Right lobe of liver (tissue), 6 donors: ENCODE results near the gene EGR1. TPM values are rescaled to one million over a fixed set of nuclear protein-coding genes. Genes with fewer than 3 reads are reported as not detected.
"Not testable (repeated sequence)": the region's sequence is repeated elsewhere in the genome, so short reads cannot be mapped to it uniquely, and the experiment has no call there.

Experiments
- ATAC-seq, 4 donors: fragments of 200-7000 bp; cut with Tn5 transposase; one replicate each; pipeline ENCODE4 v1.9.1; 2020; ENCODE audit warnings: mild to moderate bottlenecking in 4 of 4, moderate library complexity in 4 of 4
- DNase-seq, 3 donors: peaks; one replicate each; pipeline ENCODE4 v3.0.0-alpha.2; 2020
- H3K27ac ChIP-seq, 3 donors: fragments of 200-600 bp; one replicate each; pipeline ENCODE4 v1.8.0; 2022
- H3K27me3 ChIP-seq, 2 donors: fragments of 200-600 bp; one replicate each; pipeline ENCODE4 v1.8.0; 2022
- H3K36me3 ChIP-seq, 4 donors: fragments of 200-600 bp; sonication (generic) in 1 of 4; one replicate each; pipeline versions ENCODE4 v1.5.1 to v1.8.0; 2017 to 2022; ENCODE audit warnings: control low read depth in 1 of 4
- H3K4me1 ChIP-seq, 4 donors: fragments of 200-600 bp; sonication (generic) in 1 of 4; one replicate each; pipeline versions ENCODE4 v1.5.1 to v1.8.0; 2017 to 2022; ENCODE audit warnings: control low read depth in 1 of 4
- H3K4me3 ChIP-seq, 3 donors: fragments of 200-600 bp; one replicate each; pipeline ENCODE4 v1.8.0; 2022
- H3K9me3 ChIP-seq, 4 donors: fragments of 200-600 bp; sonication (generic) in 1 of 4; one replicate each; pipeline versions ENCODE4 v1.5.1 to v1.8.0; 2017 to 2022; ENCODE audit warnings: control low read depth in 1 of 4
- POLR2A ChIP-seq: fragments of 450-650 bp; IDR thresholded peaks from one replicate; pipeline ENCODE4 v1.6.1; 2017; ENCODE audit warnings: antibody characterized with exemption, mild to moderate bottlenecking
- WGBS: methylation state at CpG from one replicate; pipeline ENCODE4 v1.1.6; 2018; ENCODE audit warnings: low coverage, low lambda C conversion rate; ENCODE audit not compliant: insufficient coverage; ENCODE audit errors: missing lambda C conversion rate; 5-methylcytosine and 5-hydroxymethylcytosine counted together
- intact Hi-C, 2 donors: fragments of 100-400 bp; cut with DNase I; formaldehyde crosslinking; loops; one replicate each; pipeline versions ENCODE4 v1.11.2 to v1.14.1; 2022
- total RNA-seq, 6 experiments: library from RNA; depleted of rRNA in 2 of 6; stranded (reverse); fragments of >200 nt in 2 of 6; fragmentation: NEBNext Ultra II Directional in 3 of 6; extraction: Animal tissue kit (Norgen Biotek cat#: 25700) in 3 of 6; gene quantifications; one replicate each; pipeline versions ENCODE4 v1.1.0 to v1.2.4, GENCODE V29; 2016 to 2023
- TF ChIP-seq, protein P1 (sequence below), 4 donors: fragments of 200-600 bp in 3 of 4; fragments of 450-650 bp in 1 of 4; IDR thresholded peaks; one replicate each; pipeline versions ENCODE4 v1.5.1 to v1.8.0; 2016 to 2022; ENCODE audit warnings: antibody characterized with exemption in 4 of 4, mild to moderate bottlenecking in 2 of 4
- donor health status: DM: no; HTN: yes; CAD: no.
- donor health status: DM: no; HTN: no; CAD: no.
- donor health status: DM: no; HTN: no; CAD: no.
- donor health status: DM: no; HTN: yes; CAD: no.
- donor health status: DM: no; HTN: yes; CAD: no.

EGR1 gene
- total RNA-seq, 6 experiments from 2014 or later: 6.6 to 72.9 (median 16.6) TPM

DNA sequence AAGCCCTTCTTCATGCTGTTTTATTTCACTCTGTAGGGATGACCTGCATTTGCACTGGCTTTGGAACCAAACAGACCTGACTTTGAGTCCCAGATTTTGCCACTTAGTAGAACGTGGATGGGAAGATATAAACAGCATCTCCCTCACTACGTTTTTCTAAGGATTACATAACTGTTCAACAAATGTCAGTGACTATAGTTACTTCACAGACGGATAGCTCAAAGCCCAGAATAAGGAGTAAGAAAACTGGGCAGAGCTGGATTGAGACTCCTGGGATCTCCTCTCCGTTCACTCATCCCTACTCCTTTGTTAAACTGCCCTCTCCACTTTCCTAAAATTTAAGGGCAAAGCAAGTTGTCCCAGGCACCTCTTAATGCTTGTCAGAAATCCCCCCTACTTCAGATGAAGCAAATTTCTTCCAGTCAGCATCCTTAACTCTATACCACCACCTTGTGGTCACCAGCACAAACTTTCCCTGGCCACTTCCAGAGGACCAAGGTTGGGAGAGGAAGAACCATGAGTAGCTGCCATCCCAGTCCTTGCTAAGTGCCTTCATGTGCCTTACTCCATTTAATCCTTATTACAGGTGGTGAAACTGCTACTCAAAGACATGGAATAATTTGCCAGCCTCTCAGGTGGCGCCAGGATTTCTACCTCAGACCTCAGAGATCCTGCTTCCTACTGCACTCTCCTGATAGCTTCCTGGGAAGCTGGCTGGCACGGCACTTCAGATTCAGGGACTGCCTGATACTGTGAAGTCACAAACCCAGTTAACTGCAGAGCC is 38.4 kb downstream of the EGR1 start:
- Histone ChIP-seq H3K36me3 (peaks cover 0 to 6% (median 2%) of the 10 kb centered on the region in 4 donors), H3K27ac (peak overlapping the region in 1 of 3 donors; percentile 79), H3K4me1 (peaks cover 0 to 45% (median 17%) of the 10 kb centered on the region in 4 donors), H3K27me3 (no peaks in the 10 kb centered on the region), H3K9me3 (no peaks in the 10 kb centered on the region), H3K4me3 (no peak overlapping the region)
- ATAC-seq (peak; percentile 63 to 74 (median 68)), DNase-seq (peak in 1 of 3 donors; percentile 56)
- WGBS: 7% methylated on average over 5 of the region's 6 CpGs
- TF ChIP-seq, protein P1, sequence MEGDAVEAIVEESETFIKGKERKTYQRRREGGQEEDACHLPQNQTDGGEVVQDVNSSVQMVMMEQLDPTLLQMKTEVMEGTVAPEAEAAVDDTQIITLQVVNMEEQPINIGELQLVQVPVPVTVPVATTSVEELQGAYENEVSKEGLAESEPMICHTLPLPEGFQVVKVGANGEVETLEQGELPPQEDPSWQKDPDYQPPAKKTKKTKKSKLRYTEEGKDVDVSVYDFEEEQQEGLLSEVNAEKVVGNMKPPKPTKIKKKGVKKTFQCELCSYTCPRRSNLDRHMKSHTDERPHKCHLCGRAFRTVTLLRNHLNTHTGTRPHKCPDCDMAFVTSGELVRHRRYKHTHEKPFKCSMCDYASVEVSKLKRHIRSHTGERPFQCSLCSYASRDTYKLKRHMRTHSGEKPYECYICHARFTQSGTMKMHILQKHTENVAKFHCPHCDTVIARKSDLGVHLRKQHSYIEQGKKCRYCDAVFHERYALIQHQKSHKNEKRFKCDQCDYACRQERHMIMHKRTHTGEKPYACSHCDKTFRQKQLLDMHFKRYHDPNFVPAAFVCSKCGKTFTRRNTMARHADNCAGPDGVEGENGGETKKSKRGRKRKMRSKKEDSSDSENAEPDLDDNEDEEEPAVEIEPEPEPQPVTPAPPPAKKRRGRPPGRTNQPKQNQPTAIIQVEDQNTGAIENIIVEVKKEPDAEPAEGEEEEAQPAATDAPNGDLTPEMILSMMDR (IDR thresholded peaks at IDR 0.05): peak; percentile 72 to 79 (median 74)
- no peak for TF ChIP-seq POLR2A
- intact Hi-C loops: loop anchor here (5.0 kb wide), 2 partner anchors 36 to 51 kb away; partner anchors contain the start of gene EGR1 (in 1 of the 2)

DNA sequence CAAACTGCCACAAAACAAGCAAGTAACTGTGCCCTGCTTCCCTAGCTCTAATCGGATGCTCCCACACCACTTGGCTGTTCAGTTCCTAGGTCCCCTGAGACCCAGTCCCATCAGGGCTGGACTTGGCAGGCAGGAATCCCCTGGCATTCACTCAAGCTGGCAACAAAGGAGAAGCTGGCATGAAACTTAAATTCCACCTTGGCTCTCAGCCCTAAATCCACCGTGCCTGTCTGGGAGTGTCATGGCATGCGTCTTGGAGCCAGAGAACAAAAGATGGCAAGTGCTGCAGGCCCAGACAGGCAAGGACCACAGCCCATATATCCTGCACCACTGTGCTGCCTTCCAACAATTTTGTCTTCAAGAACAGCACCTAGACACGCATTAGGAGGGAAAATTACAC is 39.5 kb downstream of the EGR1 start:
- WGBS: 38% methylated on average over 3 of the region's 4 CpGs
- ATAC-seq: peak; percentile 30 to 52 (median 38)
- H3K4me3 ChIP-seq: no peak overlapping the region
- peaks cover 0 to 45% (median 17%) of the 10 kb centered on the region in 4 donors for H3K4me1 ChIP-seq
- H3K27ac ChIP-seq: peak overlapping the region in 1 of 3 donors; percentile 79
- no peaks in the 10 kb centered on the region for H3K27me3 ChIP-seq
- H3K9me3 ChIP-seq: no peaks in the 10 kb centered on the region
- intact Hi-C loops: loop anchor here (5.0 kb wide), 2 partner anchors 37 to 52 kb away; partner anchors contain the start of gene EGR1 (in 1 of the 2)
- peaks cover 0 to 15% (median 4%) of the 10 kb centered on the region in 4 donors for H3K36me3 ChIP-seq
- peak in 2 of 3 donors; percentile 33 to 71 for DNase-seq
- TF ChIP-seq, protein P1 (IDR thresholded peaks at IDR 0.05): no peak
- TF ChIP-seq POLR2A: no peak

DNA sequence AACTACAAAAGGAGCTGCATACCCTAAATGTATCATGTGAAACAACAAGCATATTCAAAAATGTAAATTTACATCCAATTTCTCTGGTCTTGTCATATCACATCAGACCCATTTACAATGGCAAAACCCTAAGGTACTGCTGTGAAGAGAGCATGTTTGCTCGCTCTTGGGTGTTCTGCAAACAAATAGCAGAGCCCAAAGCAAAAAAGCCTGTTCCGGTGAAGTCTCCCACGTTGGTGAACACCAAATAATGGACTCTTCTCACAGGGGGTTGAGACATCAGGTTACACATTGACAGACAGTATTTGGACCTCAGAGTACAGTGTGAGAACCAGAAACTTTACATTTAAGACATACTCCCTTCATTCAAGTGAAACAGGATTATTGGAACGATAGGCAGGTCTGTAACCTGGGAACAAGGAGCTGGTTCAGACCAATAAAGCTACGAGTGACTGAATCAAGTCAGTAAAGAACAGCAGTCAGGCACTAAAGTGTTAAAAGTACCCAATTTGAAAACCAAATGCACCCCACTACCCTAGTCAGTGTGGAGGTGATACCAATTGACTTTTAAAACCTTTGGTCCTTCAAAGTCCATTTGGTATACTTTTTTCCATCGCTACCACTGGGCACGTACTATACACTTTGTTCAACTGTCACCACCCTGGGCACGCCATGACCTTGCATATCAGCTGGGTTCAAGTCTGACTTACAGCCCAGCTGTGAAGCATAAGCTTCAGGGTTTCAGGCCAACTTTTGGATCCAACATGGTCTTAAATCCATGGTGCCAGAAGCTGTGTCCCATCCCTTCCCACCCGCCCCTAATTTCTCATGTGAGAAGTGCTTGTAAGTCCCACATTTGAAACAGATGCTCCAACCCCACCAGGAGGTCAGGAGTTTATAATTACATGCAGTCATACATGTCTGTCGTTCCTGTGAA is 41.4 kb downstream of the EGR1 start:
- Histone ChIP-seq H3K36me3 (peaks cover 0 to 25% (median 4%) of the 10 kb centered on the region in 4 donors), H3K4me1 (peaks cover 0 to 45% (median 17%) of the 10 kb centered on the region in 4 donors), H3K9me3 (no peaks in the 10 kb centered on the region), H3K27me3 (no peaks in the 10 kb centered on the region), H3K27ac (peak overlapping the region in 2 of 3 donors; percentile 60 to 79), H3K4me3 (no peak overlapping the region)
- TF ChIP-seq, protein P1 (IDR thresholded peaks at IDR 0.05): no peak
- TF ChIP-seq POLR2A: peak; percentile 15
- intact Hi-C loops: no loop called here
- peak; percentile 53 to 72 (median 58) for ATAC-seq
- WGBS: 42% methylated on average over 10 of the region's 10 CpGs
- peak in 2 of 3 donors; percentile 62 to 64 for DNase-seq

DNA sequence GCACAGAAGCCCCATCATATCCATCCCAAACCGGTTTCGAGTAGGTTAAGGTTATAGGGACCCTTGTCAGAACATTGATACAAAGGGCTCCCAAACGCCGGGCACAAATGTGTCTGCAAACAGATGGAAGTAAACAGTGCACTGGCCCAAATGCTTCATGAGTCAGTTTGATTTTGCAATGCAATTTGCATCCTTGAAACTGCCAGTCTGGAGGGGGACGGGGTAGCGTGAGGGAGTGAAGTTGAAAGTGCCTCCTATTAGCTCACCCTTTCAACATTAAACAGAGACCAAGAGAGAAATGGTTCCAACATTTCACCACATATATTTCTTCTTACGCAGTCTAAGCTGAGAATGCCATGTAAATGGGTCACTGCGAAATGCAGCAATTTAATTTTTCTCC is 42.2 kb downstream of the EGR1 start:
- H3K27me3 ChIP-seq, H3K9me3 ChIP-seq, H3K4me3 ChIP-seq, intact Hi-C loops: not testable (repeated sequence)
- WGBS: 33% methylated on average over 8 of the region's 8 CpGs
- DNase-seq (peak; percentile 56 to 81 (median 76)), ATAC-seq (peak; percentile 79 to 83 (median 80))
- Histone ChIP-seq H3K36me3 (peaks cover 3 to 32% (median 6%) of the 10 kb centered on the region in 4 donors), H3K27ac (peak overlapping the region; percentile 20 to 79 (median 60)), H3K4me1 (peaks cover 0 to 45% (median 17%) of the 10 kb centered on the region in 4 donors)
